Prostate gland (tissue), 2 donors: ENCODE data around the gene SLC22A13. TPM values are rescaled to one million over a fixed set of nuclear protein-coding genes. Genes with fewer than 3 reads are reported as not detected.

Experiments used
- DNase-seq: peaks from one replicate; pipeline ENCODE4 v3.0.0-alpha.2; 2019; ENCODE audit warnings: low spot score
- H3K27ac ChIP-seq, 2 donors: fragments of 200-600 bp; sonication (generic); 2 replicates each; pipeline ENCODE4 v1.5.1; 2017 to 2019
- H3K27me3 ChIP-seq: fragments of 200-600 bp; sonication (generic); replicated peaks from 2 replicates; pipeline ENCODE4 v1.5.1; 2019; ENCODE audit not compliant: insufficient read depth
- H3K36me3 ChIP-seq, 2 donors: fragments of 200-600 bp; sonication (generic); 1 replicate in 1 of 2; 2 replicates in 1 of 2; pipeline versions ENCODE4 v1.5.1 to v1.8.1; 2017 to 2019
- H3K4me1 ChIP-seq: fragments of 200-600 bp; sonication (generic); replicated peaks from 2 replicates; pipeline ENCODE4 v1.5.1; 2019
- H3K4me3 ChIP-seq, 2 donors: fragments of 200-600 bp; sonication (generic); 2 replicates each; pipeline ENCODE4 v1.5.1; 2017 to 2019
- H3K9me3 ChIP-seq: fragments of 200-600 bp; sonication (generic); 2 replicates; pipeline ENCODE4 v1.5.1; 2017
- CTCF ChIP-seq, 4 experiments: fragments of 200-600 bp in 2 of 4; fragments of 450-650 bp in 2 of 4; sonication (generic) in 2 of 4; IDR thresholded peaks; 1 replicate in 3 of 4; 2 replicates in 1 of 4; pipeline ENCODE4 v1.5.1; 2016 to 2019; ENCODE audit warnings: antibody characterized with exemption in 4 of 4, mild to moderate bottlenecking in 2 of 4, moderate library complexity in 2 of 4
- POLR2A ChIP-seq: fragments of 450-650 bp; IDR thresholded peaks from one replicate; pipeline ENCODE4 v1.6.1; 2016; ENCODE audit warnings: antibody characterized with exemption, mild to moderate bottlenecking
- POLR2AphosphoS5 ChIP-seq: sonication (generic); formaldehyde crosslinking; IDR thresholded peaks from one replicate; pipeline ENCODE4 v1.6.1; 2017; ENCODE audit warnings: antibody characterized with exemption
- WGBS: methylation state at CpG from one replicate; pipeline ENCODE4 v1.1.5; 2018; 5-methylcytosine and 5-hydroxymethylcytosine counted together
- intact Hi-C: fragments of 100-400 bp; cut with DNase I; formaldehyde crosslinking; loops from one replicate; pipeline ENCODE4 v1.14.2; 2022
- total RNA-seq, 2 donors: library from RNA; depleted of rRNA; stranded (reverse); fragments of >200 nt; gene quantifications; one replicate each; pipeline ENCODE4 v1.1.0, GENCODE V29; 2016

Gene SLC22A13
- total RNA-seq, 2 donors from 2014 or later = 1.6 TPM; not detected in 1

DNA sequence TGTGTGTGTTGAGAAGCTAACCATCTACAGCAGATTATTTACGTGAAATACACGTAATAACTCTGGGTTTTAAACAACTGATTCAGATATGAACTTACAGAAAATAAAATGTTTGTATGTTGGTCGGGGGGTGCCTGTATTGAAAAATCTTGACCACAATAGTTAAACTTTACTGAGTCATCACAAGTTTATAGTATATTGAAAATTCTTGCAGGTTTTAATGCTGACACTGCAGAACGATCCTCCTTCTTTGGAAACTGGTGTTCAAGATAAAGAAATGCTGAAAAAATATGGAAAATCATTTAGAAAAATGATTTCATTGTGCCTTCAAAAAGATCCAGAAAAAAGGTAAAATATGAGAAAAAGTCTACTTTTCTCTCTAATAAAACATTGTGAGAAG lies 41.3 kb upstream of the SLC22A13 start:
- Histone ChIP-seq H3K27ac (no peak overlapping the region), H3K4me1 (no peaks in the 10 kb centered on the region), H3K36me3 (no peaks in the 10 kb centered on the region), H3K27me3 (no peaks in the 10 kb centered on the region), H3K9me3 (no peaks in the 10 kb centered on the region), H3K4me3 (no peak overlapping the region)
- intact Hi-C loops = no loop called here
- DNase-seq = no peak
- TF ChIP-seq POLR2AphosphoS5 (no peak), POLR2A (no peak), CTCF (IDR thresholded peaks at IDR 0.05) (no peak)
- 91% methylated on average over 4 of the region's 4 CpGs for WGBS

GRCh38 chr3:38226273-38226672 lies 39.3 kb upstream of the SLC22A13 start:
- Histone ChIP-seq H3K4me1 (no peaks in the 10 kb centered on the region), H3K4me3 (no peak overlapping the region), H3K9me3 (no peaks in the 10 kb centered on the region), H3K36me3 (no peaks in the 10 kb centered on the region), H3K27me3 (no peaks in the 10 kb centered on the region), H3K27ac (no peak overlapping the region)
- no peak for DNase-seq
- WGBS = 97% methylated on average over 2 of the region's 2 CpGs
- TF ChIP-seq CTCF (IDR thresholded peaks at IDR 0.05) (no peak), POLR2A (no peak), POLR2AphosphoS5 (no peak)
- intact Hi-C loops = no loop called here

GRCh38 chr3:38227989-38228388 lies 37.6 kb upstream of the SLC22A13 start:
- H3K36me3 ChIP-seq = no peaks in the 10 kb centered on the region
- no peak overlapping the region for H3K27ac ChIP-seq
- WGBS = 92% methylated on average over 2 of the region's 2 CpGs
- H3K4me1 ChIP-seq = no peaks in the 10 kb centered on the region
- no peak for TF ChIP-seq POLR2AphosphoS5
- no peak for TF ChIP-seq CTCF (IDR thresholded peaks at IDR 0.05)
- TF ChIP-seq POLR2A = no peak
- intact Hi-C loops = no loop called here
- no peak overlapping the region for H3K4me3 ChIP-seq
- DNase-seq = no peak
- H3K27me3 ChIP-seq = no peaks in the 10 kb centered on the region
- H3K9me3 ChIP-seq = no peaks in the 10 kb centered on the region

GRCh38 chr3:38229036-38229435 lies 36.6 kb upstream of the SLC22A13 start:
- intact Hi-C loops = no loop called here
- DNase-seq = no peak
- 80% methylated on average over 1 of the region's 1 CpG for WGBS
- no peaks in the 10 kb centered on the region for H3K4me1 ChIP-seq
- TF ChIP-seq POLR2AphosphoS5 (no peak), CTCF (IDR thresholded peaks at IDR 0.05) (no peak), POLR2A (no peak)
- H3K9me3 ChIP-seq = no peaks in the 10 kb centered on the region
- no peaks in the 10 kb centered on the region for H3K36me3 ChIP-seq
- H3K27ac ChIP-seq = no peak overlapping the region
- H3K27me3 ChIP-seq = no peaks in the 10 kb centered on the region
- no peak overlapping the region for H3K4me3 ChIP-seq

DNA sequence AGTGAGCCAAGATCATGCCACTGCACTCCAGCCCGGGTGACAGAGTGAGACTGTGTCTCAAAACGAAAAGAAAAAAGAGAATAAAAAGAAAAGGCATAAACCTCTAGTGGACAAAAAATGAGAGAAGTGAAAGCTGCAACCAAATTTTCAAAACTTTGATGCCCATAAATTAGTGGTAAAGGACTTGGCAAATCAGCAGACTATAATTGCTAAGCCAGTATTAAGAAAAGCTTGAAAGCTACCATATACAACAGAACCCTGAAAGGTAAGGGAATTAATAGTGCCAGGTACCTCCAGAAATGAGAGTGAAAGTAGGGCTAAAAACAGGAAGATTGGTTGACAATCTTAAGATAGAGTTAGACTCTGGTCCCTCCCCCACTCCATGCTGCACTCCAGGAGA lies 32.9 kb upstream of the SLC22A13 start:
- H3K36me3 ChIP-seq = no peaks in the 10 kb centered on the region
- TF ChIP-seq POLR2A (no peak), POLR2AphosphoS5 (no peak), CTCF (IDR thresholded peaks at IDR 0.05) (no peak)
- intact Hi-C loops = no loop called here
- no peak overlapping the region for H3K4me3 ChIP-seq
- no peak overlapping the region for H3K27ac ChIP-seq
- no peaks in the 10 kb centered on the region for H3K9me3 ChIP-seq
- WGBS = 82% methylated on average over 2 of the region's 2 CpGs
- DNase-seq = no peak
- H3K27me3 ChIP-seq = no peaks in the 10 kb centered on the region
- no peaks in the 10 kb centered on the region for H3K4me1 ChIP-seq
